ENCODE measurements around the gene CLIC4. TPM values are rescaled to one million over a fixed set of nuclear protein-coding genes. Genes with fewer than 3 reads are reported as not detected.

CLIC4 gene
- total and polyA plus RNA-seq, 9 of the 15 experiments (the other 6 are each of a cell fraction or from before 2014, with no cell fraction given): 16.0 to 67.5 (median 38.4) TPM

DNA sequence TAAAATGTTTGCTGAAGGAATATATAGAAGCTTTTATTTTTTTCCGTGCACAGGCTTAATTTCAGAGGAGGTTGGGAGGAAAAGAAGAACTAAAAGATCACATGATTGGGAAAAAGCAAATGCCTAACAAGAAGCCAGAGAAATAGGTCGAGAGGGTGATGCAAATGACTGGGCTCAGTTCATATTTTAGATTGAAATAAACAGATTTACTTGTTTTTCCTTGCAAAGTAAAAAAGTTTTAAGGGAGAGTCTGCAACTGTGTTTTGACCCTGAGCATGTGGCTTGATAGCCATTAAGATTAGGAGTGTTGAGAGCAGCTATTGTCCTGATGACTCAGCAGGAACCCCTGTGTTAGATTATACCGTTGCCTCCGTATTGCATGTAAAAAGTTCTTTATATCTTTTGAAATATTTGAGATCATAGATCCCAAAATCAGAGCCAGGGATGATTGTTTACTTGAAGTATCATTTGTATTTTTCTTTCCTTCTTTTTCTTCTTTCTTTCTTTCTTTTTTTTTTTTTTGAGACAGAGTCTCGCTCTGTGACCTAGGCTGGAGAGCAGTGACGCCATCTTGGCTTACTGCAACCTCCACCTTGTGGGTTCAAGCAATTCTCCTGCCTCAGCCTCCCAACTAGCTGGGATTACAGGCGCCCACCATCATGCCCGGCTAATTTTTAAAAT is 20.2 kb downstream of the CLIC4 start (continued):
- TF ChIP-seq CC2D1A (IDR thresholded peaks at IDR 0.05): peak; percentile 83
- peak; percentile 75; the same call in 1 of the 2 replicates for TF ChIP-seq ZBTB9 (CRISPR knock-in tag; IDR thresholded peaks at IDR 0.05)
- TF ChIP-seq CUX1 (CRISPR knock-in tag; IDR thresholded peaks at IDR 0.05): no peak
- TF ChIP-seq SOX6 (IDR thresholded peaks at IDR 0.05): peak; percentile 91
- no peak for TF ChIP-seq EGR1 (conservative IDR thresholded peaks at IDR 0.05)
- TF ChIP-seq POU5F1 (IDR thresholded peaks at IDR 0.05; ENCODE audit: borderline replicate concordance, low read depth, low read length, partially characterized antibody): no peak
- TF ChIP-seq BRCA1 (IDR thresholded peaks at IDR 0.05): no peak
- TF ChIP-seq BRCA1 (CRISPR knock-in tag; IDR thresholded peaks at IDR 0.05): no peak
- no peak for TF ChIP-seq BDP1 (IDR thresholded peaks at IDR 0.05; ENCODE audit: insufficient read depth, insufficient read length)
- TF ChIP-seq POLR3G (IDR thresholded peaks at IDR 0.05; ENCODE audit: extremely low read depth, insufficient read length, insufficient replicate concordance): no peak
- TF ChIP-seq KAT2B (IDR thresholded peaks at IDR 0.05; ENCODE audit: low read depth, low read length): no peak
- no peak for TF ChIP-seq MXI1 (IDR thresholded peaks at IDR 0.05; ENCODE audit: low read depth, low read length)
- TF ChIP-seq ZNF764 (CRISPR knock-in tag; IDR thresholded peaks at IDR 0.05; ENCODE audit: low read depth): no peak
- TF ChIP-seq POLR2AphosphoS2 (IDR thresholded peaks at IDR 0.05; ENCODE audit: low read length): no peak
- TF ChIP-seq ZNF57 (CRISPR knock-in tag; IDR thresholded peaks at IDR 0.05): no peak
- TF ChIP-seq ZNF134 (CRISPR knock-in tag; conservative IDR thresholded peaks at IDR 0.05): peak; percentile 43; the same call in 1 of the 2 replicates
- TF ChIP-seq BRF2 (IDR thresholded peaks at IDR 0.05; ENCODE audit: borderline replicate concordance, insufficient read depth, insufficient read length): no peak
- no peak for TF ChIP-seq OTX1 (CRISPR knock-in tag; IDR thresholded peaks at IDR 0.05)
- TF ChIP-seq ZNF830 (CRISPR knock-in tag; IDR thresholded peaks at IDR 0.05): no peak
- no peak for TF ChIP-seq BMI1 (IDR thresholded peaks at IDR 0.05; ENCODE audit: low read length)

Measured in K562 (cell line).